SK-N-SH treated with all-trans-retinoic acid at 6 μM for 48 hours (cell line): ENCODE data around the gene KPNB1.
A peak's percentile ranks its signal among the peaks of the same experiment; 100 is the strongest.

ENCODE experiments used
- ATAC-seq: fragments of 200-7000 bp; cut with Tn5 transposase; 3 replicates; pipeline ENCODE4 v1.9.1; 2020; ENCODE audit warnings: mild to moderate bottlenecking, moderate library complexity
- BACH2 ChIP-seq: fragments of 250-450 bp; sonication (Bioruptor Pico); IDR thresholded peaks from 2 replicates; pipeline ENCODE4 v1.9.0; 2021; ENCODE audit warnings: mild to moderate bottlenecking, borderline replicate concordance
- CREB5 ChIP-seq: fragments of 250-450 bp; sonication (Bioruptor Pico); IDR thresholded peaks from 2 replicates; pipeline ENCODE4 v1.5.1; 2020; ENCODE audit warnings: low read depth, mild to moderate bottlenecking, moderate library complexity
- GLIS3 ChIP-seq: fragments of 250-450 bp; sonication (Bioruptor Pico); IDR thresholded peaks from 2 replicates; pipeline ENCODE4 v1.5.0; 2020; ENCODE audit warnings: mild to moderate bottlenecking, moderate library complexity
- ISL1 ChIP-seq: fragments of 250-450 bp; sonication (Bioruptor Pico); IDR thresholded peaks from 2 replicates; pipeline ENCODE4 v2.1.2; 2022; ENCODE audit warnings: mild to moderate bottlenecking, moderate library complexity
- OSR1 ChIP-seq: fragments of 250-450 bp; sonication (Bioruptor Pico); IDR thresholded peaks from 2 replicates; pipeline ENCODE4 v1.8.0; 2022; ENCODE audit warnings: moderate library complexity, mild to moderate bottlenecking, inconsistent platforms
- PATZ1 ChIP-seq: fragments of 250-450 bp; sonication (Bioruptor Pico); IDR thresholded peaks from 2 replicates; pipeline ENCODE4 v1.8.0; 2020; ENCODE audit warnings: mild to moderate bottlenecking, moderate library complexity, borderline replicate concordance
- POU6F1 ChIP-seq: fragments of 250-450 bp; sonication (Bioruptor Pico); IDR thresholded peaks from 2 replicates; pipeline ENCODE4 v1.8.0; 2021; ENCODE audit warnings: low read depth, mild to moderate bottlenecking, moderate library complexity, borderline replicate concordance
- SNAI2 ChIP-seq: fragments of 250-450 bp; sonication (Bioruptor Pico); IDR thresholded peaks from 2 replicates; pipeline ENCODE4 v1.5.0; 2020; ENCODE audit warnings: mild to moderate bottlenecking, moderate library complexity
- TCF4 ChIP-seq: fragments of 250-450 bp; sonication (Bioruptor Pico); IDR thresholded peaks from 2 replicates; pipeline ENCODE4 v1.8.0; 2021; ENCODE audit warnings: mild to moderate bottlenecking, moderate library complexity, borderline replicate concordance
- TOX ChIP-seq: fragments of 250-450 bp; sonication (Bioruptor Pico); IDR thresholded peaks from 2 replicates; pipeline ENCODE4 v1.8.0; 2021; ENCODE audit warnings: mild to moderate bottlenecking, moderate library complexity, borderline replicate concordance
- TSHZ2 ChIP-seq: fragments of 250-450 bp; sonication (Bioruptor Pico); IDR thresholded peaks from 2 replicates; pipeline ENCODE4 v1.5.0; 2020; ENCODE audit warnings: mild to moderate bottlenecking, moderate library complexity
- ZC3H10 ChIP-seq: fragments of 250-450 bp; sonication (Bioruptor Pico); IDR thresholded peaks from 2 replicates; pipeline ENCODE4 v1.5.1; 2021; ENCODE audit warnings: mild to moderate bottlenecking, moderate library complexity
- ZNF70 ChIP-seq: fragments of 450-650 bp; formaldehyde crosslinking; IDR thresholded peaks from 2 replicates; pipeline ENCODE4 v1.5.0; 2020; ENCODE audit warnings: mild to moderate bottlenecking, moderate library complexity
- ZNF8 ChIP-seq: fragments of 450-650 bp; formaldehyde crosslinking; IDR thresholded peaks from 2 replicates; pipeline ENCODE4 v1.5.0; 2020; ENCODE audit warnings: mild to moderate bottlenecking, moderate library complexity

The KPNB1 gene

GRCh38 chr17:47733674-47734410 lies 84.1 kb downstream of the KPNB1 start:
- TF ChIP-seq ZC3H10 (no peak), GLIS3 (CRISPR knock-in tag) (no peak), ZNF8 (no peak), OSR1 (no peak), ISL1 (CRISPR knock-in tag) (no peak), ZNF70 (CRISPR knock-in tag) (no peak), BACH2 (CRISPR knock-in tag) (no peak), POU6F1 (CRISPR knock-in tag) (no peak), CREB5 (CRISPR knock-in tag) (no peak), SNAI2 (CRISPR knock-in tag) (no peak), TOX (CRISPR knock-in tag) (no peak), TCF4 (CRISPR knock-in tag) (no peak)
- TF ChIP-seq, all 23 proteins: peak for 0
- peak; percentile 36 for ATAC-seq

- no peak for ATAC-seq
- TF ChIP-seq TOX (CRISPR knock-in tag): no peak
- TF ChIP-seq TSHZ2 (CRISPR knock-in tag): no peak
- no peak for TF ChIP-seq PATZ1 (CRISPR knock-in tag)
These were observed 85.4 kb downstream of the KPNB1 start for GRCh38 chr17:47735139-47735464.
